Activated T-helper 9 cell treated with anti-CD3 and anti-CD28 coated beads, Interleukin-2, amount 50 U/mL, for 16 hours (primary cell): ENCODE measurements around the gene HPCAL1.
"Not testable (repeated sequence)": the region's sequence is repeated elsewhere in the genome, so short reads cannot be mapped to it uniquely, and the experiment has no call there.

ENCODE experiments used
- DNase-seq: peaks from one replicate; pipeline ENCODE4 v3.0.0-alpha.2; 2020; ENCODE audit warnings: low read depth

Gene HPCAL1

DNA sequence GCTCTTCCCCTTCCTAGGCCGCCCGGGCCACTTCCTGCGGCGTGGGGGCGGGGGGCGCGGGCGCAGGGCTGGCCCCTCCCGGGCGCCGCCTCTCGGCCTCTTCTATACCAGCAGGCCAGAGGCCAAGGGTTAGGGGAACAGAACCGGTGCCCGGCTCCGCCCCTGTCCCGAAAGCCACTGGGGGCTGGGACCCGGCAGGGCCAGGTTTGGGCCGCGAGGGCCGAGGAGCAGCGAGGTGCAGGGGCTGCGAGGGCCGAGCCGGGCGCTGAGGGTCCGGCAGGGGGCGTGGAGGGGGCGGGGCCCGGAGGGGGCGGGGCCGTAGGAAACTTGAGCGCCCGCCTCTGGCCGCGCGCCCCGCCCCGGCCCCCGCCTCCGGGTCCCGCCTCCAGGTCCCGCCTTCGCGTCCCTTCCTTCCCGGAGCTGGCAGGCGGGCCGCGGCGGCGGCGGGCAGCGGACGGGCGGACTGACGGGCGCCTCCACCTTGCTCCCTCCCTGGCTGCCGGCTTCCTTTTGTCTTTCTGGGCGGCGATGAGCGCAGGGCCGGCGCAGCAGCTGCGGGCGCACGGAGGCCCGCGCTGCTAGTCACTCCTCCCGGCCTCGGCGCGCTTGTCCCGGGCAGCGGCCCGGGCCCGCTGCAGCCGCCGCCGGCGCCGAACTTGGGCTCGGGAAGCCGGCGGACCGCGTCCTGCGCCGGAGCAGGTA lies at the start of gene HPCAL1:
Gene HPCAL1 (plus strand): TSS at position 426 of the 702 bp plus-strand sequence. CDS start 116,854 bp downstream, outside the sequence.
- DNase-seq: peak; percentile 77

DNA sequence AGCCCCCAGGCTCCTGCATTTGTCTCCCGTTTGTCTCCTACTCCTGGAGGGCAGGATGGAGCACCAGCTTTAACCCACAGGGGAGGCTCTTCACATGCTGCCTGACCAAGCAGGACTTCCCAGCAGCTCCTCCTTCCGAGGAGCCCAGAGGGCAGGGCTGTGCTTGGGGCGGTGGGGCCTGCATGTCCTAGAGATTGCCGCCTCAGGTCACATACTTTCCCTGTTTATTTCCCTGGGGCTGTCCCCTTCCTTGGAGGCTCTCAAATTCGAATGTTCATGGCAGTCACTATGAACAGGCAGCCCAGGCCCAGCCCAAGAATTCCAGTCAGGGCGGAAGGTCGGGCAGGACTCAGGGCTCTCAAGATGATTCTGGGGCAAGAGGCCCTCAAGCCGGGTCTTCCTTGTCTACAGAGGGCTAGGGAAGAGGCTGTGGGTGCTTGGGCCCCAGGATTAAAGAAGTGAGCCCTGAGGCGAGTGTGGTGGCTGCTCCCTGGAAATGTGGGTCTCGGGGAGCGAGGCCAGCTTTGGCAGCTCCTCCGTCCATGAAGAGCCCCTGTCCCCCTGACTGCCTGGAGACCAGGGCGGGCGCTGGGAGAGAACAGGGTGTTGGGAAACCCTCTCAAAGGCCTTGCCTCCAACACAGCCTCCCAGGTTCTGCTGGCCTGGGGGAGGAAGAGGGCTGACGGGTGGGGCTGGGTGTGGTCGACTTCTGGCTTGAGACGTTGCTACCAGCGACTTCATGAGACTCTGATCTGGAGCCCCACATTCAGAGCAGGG lies 48.9 kb upstream of the HPCAL1 start:
- DNase-seq: no peak

DNA sequence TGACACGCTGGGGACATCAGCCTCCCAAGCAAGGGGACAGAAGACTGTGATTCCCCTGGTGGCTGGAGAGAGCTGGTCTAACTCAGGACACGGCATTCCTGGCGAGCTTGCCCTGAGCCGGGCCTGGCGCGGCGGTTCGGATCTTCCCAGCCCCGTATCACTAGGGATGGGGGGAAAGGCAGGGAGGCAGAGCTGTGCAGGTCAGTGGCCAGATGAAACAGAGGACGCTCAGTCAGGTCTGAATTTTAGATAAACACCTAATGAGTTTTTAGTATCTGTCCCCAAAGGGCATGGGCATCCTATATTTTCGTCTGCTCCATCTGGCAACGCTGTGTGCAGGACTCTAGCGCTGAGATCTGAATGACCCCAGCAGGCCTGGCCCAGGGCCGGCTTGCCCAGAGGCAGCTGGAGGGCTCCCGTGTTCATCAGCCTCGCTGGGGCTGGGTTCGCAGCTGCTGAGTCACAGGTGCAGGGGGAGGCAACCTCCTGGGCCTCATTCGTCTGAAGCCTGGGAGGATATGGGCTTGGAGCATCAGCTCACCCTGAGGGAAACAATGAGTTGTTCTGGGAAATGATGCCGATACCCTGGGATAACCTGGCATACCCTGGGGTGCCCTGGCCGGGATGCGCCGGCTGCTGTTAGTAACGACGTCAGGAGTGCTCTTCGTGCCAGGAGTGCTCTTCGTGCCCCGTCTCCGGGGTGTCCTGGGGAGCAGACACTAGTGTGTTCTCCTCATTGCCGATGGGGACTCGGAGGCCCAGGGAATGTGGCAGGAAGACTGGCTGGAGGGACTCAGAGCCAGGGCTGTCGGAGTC lies 48.1 kb upstream of the HPCAL1 start:
- DNase-seq: no peak

DNA sequence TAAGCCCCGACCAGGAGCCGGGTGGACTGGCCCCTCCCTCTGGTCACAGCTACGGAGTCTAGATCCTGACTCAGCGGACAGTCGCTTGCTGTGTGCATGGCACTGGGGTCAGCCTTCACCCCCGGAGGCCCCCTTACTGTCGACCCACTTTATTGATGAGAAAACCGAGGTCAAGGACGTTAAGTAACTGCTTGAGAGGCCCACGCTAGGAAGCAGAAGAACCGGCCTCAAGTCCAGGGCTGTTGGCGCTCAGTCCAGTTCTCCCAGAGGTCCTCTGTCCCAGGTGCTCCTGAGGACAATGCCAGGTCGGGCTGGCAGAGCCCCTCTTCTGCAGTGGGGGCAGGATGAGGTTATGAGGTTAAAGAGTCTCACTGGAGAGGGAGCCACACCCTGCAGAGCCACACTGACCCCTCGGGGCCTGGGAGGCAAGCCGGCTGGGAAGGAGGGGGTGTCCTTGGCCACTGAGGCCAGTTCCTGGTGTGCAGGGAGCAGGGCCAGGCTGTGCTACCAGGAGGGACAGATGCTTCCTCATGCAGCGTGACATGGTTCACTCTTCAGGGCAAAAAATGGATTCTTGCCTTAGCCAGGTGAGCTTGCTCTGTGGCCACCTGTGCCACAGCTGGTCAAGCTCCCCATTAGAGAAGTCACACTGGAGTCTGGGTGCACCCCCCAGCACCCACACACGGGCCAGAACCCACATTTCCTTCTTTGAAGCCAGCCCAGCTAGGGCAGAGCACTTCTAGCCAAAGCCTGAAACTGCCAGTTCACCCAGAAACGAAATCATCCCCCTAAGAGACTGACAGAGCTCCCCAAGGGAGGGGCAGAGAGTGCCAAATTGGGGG lies 47.3 kb upstream of the HPCAL1 start:
- DNase-seq: no peak

DNA sequence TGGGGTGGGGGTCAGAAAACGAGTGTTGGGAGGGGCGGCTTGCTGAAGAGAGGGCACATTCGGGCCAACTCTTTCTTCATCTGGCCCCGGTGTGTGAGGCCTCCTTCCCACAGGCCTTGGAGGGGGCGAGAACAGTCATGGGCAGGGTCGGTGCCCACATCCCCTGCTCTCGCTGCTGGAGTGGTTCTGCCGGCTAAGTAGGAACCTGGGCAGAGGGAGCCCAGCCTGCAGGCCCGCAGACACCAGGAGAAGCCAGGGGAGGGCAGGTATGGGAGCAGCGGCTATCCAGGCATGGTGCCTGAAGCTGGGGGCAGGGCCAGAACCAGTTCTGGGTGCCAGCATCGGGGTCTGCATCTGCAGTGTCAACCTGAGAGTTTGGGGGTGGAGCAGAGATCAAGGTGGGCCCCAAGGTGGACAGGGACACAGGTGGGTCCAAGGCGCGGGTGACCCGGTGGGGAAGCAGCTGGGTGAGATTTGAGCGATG lies 46.6 kb upstream of the HPCAL1 start:
- DNase-seq: no peak

DNA sequence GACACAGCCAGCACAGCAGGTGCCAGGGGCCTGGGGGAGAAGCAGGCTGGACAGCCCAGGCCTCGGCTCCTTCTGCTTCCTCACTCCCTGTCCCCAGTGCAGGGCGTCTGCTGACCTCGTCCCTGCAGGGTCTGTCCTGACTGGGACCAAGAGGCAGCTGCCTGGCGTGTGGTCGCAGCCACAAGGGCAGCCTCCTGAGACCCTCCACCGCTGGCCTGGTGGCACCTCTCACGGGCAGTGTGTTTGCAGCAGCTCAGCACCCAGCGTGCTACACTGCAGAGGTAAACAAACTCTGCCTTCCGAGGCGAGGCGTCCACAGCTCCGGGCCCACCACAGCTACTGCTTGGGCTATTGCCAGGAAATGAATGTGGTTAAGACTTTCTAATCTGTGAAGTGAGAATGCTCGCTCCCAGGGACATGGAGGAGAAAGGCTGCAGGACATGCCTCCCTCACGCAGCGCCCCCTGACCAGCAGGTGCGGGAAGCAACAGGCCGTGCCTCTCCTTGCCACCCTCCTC lies 46.1 kb upstream of the HPCAL1 start:
- no peak for DNase-seq

DNA sequence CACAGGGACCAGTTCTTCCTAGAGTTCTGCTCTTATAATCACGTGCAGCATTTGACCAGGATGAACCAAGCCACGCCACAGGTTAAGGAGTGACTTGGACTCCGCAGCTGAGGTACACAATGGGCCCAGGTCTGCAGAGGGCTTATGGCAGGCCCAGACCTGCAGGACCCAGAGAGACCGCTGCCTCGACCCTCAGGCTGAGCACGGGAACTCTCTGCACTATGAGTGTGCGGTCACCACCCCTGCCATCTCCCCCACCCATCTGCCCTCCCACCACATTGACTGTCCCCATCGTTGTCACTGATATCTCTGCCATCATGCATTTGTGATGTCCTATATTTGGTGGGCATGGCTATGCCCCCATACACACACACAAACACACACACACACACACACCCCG lies 45.7 kb upstream of the HPCAL1 start:
- no peak for DNase-seq

DNA sequence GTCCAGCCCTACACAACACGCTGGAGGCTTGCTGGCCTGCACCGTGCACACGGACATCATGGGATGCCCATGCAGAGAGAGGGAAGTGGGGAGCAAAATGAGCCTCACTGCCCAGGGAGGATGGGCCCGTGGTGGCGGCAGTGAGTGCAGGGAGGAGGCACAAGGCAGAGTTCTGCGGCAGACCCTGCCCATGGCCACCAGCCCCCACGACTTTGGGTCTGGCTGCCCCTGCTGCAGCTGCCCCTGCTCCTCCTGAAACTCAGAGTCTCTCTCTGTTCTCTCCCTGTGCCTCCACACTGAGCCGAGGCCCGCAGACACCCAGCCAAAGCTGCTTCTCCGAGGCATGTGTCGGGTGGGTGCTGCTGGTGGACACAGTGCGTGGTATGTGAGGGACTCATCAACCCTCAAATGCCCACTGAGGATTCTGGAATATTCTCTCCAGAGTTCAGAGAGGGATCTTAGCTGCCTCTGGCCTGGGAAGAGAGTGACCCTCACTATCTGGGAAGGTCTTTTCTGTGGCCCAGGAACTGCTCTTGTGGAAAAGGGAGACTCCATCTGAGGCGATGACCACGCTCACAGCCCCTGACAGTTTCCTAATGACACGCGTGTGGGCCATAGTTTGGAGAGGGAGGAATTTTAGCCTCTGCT lies 45.1 kb upstream of the HPCAL1 start:
- DNase-seq: no peak

DNA sequence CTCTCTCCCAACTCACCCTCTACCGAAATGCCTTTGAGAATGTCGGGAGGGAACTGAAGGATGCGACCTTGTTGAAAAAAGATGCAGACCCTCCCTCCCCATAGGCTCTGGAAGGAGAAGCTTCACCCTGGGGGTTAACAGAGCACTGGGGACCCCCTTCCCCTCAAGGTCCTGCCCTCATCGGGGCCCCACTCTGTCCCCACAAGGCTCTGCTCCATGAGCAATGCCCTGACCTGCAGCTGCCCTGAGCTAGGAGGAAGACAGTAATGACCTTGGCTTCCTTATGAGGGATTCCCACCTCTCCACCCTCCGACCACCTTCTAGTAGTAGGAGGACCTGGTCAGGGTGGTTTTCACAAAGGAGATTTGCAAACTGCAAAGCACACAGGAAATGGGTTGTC lies 44.4 kb upstream of the HPCAL1 start:
- DNase-seq: no peak

DNA sequence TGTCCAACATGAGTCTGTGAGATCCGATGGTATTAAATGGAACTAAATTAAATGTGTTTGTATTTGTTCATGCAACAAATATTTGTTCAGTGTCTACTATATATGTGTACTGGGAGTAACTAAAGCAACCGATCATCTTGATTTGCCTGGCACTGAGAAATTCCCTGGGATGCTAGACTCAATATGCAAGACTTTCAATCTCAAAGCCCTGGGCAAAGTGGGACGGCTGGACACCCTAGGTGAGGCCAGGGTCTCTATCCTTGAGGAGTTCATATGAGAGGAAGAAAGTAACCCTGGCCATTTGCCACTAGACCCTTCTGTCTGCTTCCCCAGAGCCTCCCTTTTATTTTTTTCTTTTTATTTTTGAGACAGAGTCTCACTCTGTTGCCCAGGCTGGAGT lies 44.0 kb upstream of the HPCAL1 start:
- no peak for DNase-seq

DNA sequence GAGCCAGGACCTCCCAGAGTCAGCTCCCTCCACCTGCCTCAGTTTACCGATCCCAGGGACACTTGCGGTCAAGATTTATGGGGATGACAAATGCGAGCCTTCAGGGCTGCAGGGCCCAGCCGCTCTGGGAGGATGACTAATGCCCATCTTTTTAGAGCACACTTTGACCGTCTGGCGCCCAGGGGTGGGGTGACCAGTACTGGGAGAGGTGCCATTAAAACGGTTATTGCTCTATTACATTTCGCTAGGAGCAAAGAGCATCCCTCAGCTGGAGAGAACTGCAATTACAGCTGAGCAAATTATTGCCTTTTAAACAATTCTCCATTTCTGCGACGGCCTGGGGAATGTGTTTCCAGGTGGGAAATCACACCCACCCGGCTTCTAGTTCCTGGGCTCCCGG lies 42.6 kb upstream of the HPCAL1 start:
- DNase-seq: no peak

DNA sequence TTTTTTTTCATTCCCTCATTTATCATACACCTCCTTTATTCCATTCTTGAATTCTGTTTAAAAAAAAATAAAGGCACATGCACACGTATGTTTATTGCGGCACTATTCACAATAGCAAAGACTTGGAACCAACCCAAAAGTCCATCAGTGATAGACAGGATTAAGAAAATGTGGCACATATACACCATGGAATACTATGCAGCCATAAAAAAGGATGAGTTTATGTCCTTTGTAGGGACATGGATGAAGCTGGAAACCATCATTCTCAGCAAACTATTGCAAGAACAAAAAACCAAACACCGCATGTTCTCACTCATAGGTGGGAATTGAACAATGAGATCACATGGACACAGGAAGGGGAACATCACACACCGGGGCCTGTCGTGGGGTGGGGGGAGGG lies 39.2 kb upstream of the HPCAL1 start:
- DNase-seq: not testable (repeated sequence)

DNA sequence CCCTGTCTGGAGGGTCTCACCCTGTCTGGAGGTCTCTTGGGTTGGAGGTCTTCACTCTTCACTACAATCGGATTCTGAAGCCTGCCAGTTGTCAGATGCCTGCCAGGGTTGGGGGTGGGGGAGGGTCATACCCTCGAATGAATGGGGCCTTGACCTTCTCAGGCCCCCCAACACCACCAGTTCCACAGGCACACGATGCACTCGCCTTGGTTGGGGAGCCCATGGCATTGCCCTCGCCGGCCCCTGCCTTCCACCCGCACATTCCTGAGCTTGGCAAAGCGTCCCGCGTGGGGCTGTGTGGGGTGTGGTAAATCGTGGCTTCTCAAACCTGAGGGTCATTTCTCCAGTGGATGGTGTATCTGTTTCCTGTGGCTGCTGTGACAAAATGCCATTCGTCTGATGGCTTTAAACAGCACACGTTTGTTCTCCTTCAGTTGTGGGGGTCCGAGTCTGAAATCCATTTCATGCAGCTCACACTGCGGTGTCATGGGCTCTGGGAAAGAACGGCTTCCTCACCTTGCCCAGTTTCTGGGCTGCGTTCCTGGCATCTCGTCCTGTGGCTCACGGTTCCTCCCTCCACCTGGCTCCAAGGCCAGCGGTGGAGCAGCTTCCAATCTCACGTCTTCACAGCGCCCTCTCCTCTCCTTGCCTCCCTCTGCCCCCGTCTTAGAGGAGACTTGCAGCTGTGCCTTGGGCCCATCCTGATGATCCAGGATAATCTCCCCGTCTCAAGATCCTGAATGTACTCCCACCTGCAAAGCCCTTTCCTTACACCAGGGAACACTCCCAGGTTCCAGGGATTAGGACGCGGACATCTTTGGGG lies 38.0 kb upstream of the HPCAL1 start:
- DNase-seq: no peak

DNA sequence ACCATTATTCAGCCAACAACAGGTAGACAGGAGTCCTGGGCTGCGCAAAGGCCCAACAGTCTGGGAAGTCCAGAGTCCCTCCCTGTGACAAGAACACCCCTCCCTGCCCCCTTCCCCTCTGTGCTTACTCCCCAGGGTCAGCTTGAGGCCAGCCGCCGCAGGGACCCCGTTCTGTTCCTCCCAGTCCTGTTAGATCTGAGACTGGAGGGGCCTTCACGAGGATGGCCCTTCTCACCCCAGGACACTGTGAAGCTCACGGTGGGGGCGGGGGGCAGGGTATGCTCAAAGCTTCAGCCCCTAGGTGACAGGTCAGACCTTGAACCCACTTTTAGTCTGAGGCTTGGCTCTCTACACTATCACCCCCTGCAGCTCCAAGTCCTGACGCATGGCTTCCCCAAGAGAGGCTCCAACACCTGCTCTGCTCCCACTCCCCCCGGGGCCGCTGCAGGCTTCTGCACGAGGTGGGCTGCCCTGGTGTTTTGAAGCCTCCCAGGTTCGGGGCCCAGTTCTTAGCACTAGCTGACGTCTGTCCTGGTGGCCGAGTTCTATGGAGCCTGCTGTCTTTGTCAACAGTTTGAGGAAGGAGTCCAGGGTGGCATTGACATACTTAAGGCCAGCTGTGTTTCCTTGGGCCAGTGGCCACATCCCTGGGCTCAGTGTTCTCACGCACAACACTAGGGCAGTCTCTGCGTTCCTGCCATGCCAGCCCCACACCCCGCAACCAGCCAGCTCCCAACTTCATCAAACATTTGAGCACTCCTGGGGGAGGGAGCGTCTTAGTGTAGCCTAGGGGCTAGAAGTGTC lies 37.2 kb upstream of the HPCAL1 start:
- DNase-seq: no peak

DNA sequence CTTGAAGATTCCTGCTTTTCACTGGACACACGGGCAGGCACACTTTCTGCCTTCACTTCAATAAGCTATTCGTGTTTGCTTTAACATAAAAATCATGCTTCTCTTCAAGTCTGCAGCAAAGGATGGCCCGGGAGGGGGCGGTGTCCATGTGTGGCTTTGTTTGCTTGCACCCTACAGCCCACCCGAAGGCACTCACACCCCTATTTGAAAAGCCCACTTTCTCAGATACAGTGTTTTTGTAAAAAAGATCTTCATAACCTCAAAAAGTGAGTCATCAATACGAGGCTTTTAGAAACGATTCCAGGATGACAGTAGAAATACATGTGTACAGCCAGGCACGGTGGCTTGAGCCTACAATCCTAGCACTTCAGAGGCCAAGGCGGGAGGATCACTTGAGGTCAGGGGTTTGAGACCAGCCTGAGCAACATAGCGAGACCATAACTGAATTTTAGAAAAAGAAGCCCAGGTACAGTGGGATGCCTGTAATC lies 36.5 kb upstream of the HPCAL1 start:
- DNase-seq: no peak

DNA sequence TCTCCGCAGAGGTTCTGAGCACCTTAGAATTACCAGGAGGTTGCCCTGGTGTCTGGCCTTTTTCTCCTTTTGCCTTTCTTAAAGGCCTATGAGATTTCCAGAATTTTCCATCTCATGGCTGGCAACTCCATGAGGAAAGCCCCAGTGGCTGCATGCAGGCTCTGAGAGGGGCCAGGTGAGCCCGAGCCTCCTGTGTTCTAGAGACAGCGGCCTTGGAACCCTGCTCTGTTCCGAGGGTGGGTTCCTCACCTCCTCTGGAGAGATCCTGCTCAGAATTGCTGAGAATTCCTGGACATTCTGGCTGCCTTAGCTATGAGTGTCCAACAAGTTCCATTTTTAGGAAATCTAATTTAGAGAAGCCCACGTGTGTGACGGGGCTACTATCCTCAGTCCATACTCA lies 35.7 kb upstream of the HPCAL1 start:
- no peak for DNase-seq

DNA sequence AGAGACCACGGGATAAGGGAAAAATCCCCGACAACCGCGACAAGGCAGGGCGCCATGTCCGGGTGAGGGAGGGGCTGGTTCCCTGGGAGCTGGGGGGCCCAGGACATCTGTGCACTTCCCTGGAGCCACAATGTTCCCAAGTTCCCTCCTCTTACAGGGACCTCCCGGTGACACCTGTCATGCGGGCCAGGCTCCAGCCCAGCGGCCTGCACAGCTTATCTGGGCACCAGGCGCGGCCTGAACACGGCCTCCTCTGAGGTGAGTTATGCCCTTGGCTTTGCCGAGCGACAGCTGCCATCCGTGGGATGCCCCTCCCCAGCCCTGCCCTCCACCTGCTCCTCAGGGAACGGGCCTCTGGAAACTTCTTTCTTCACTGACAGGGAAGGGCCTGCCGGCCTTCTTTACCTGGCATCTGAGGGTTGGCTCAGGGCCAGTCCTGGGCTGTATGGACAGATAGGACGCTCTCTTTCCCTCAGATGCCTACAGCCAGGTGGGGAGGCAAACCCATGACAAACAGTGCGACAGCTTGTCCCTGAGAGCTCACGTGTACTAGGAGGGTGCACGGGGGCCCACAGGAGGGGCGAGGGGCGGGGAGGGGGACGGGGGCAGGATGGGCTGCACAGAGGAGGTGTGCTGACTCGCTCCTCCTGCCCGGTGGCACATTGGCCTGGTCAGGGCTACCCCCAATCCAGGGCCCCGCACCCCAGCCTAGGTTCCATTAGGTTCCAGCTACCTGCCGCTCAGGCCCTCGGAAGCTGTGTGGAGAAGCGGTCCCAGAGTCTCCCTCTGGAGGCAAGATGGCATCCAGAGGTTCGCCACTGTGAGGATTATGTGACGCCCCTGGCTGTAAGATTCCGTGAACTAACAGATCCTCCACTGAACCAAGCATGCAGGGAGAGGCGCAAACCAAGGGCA lies 34.9 kb upstream of the HPCAL1 start:
- no peak for DNase-seq

DNA sequence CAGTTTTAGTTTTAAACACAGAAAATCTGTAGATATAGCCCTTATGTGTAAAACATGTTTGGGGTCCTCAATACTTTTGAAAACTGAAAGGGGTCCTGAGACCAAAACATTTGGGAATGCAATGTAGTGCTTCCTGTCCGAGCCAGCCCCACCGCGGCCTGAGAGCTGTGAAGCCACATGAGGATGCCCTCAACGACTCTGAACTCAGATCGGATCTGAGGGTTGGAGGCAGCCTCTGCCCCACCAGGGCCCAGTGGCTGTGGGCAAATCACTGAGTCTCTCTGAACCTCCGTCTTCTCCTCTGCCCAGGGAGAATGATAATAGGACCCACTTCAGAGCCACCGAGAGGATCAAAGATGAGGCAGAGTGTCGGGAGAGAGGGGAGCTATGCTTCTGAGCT lies 33.4 kb upstream of the HPCAL1 start:
- no peak for DNase-seq
